GM11168 (cell line): ENCODE results near the gene CELF2.

Experiments
- in situ Hi-C: fragments of 300-500 bp; cut with MboI; formaldehyde crosslinking; loops from one replicate; pipeline ENCODE4 v1.12.0; 2022; ENCODE audit warnings: low sequenced_read_pairs; ENCODE audit not compliant: unreplicated experiment

The CELF2 gene

GRCh38 chr10:11305825-11306593, 288.3 kb downstream of the CELF2 start:
- in situ Hi-C loops, result no loop called here

- in situ Hi-C loops, result no loop called here
Observed at GRCh38 chr10:11307004-11307403, 289.3 kb downstream of the CELF2 start.

GRCh38 chr10:11307937-11308336, 290.3 kb downstream of the CELF2 start:
- in situ Hi-C loops, result no loop called here

GRCh38 chr10:11311027-11311426, 293.4 kb downstream of the CELF2 start:
- in situ Hi-C loops, result no loop called here

- in situ Hi-C loops, result no loop called here
Observed at GRCh38 chr10:11313463-11313862, 295.8 kb downstream of the CELF2 start.

GRCh38 chr10:11317936-11318670, 300.4 kb downstream of the CELF2 start:
- in situ Hi-C loops, result no loop called here

GRCh38 chr10:11318826-11319598, 301.3 kb downstream of the CELF2 start:
- in situ Hi-C loops, result no loop called here

- in situ Hi-C loops, result no loop called here
Observed at GRCh38 chr10:11319990-11320602, 302.4 kb downstream of the CELF2 start.

GRCh38 chr10:11320809-11321520, 303.3 kb downstream of the CELF2 start:
- in situ Hi-C loops, result no loop called here

GRCh38 chr10:11322698-11323097, 305.0 kb downstream of the CELF2 start:
- in situ Hi-C loops, result no loop called here

- in situ Hi-C loops, result no loop called here
Observed at GRCh38 chr10:11324761-11325321, 307.2 kb downstream of the CELF2 start.

- in situ Hi-C loops, result no loop called here
Observed at GRCh38 chr10:11325817-11326216, 308.1 kb downstream of the CELF2 start.

GRCh38 chr10:11326241-11326640, 308.6 kb downstream of the CELF2 start:
- in situ Hi-C loops, result no loop called here

- in situ Hi-C loops, result no loop called here
Observed at GRCh38 chr10:11326913-11327616, 309.4 kb downstream of the CELF2 start.

GRCh38 chr10:11328264-11329061, 310.8 kb downstream of the CELF2 start:
- in situ Hi-C loops, result no loop called here

- in situ Hi-C loops, result no loop called here
Observed at GRCh38 chr10:11329062-11329673, 311.5 kb downstream of the CELF2 start.

GRCh38 chr10:11330383-11331045, 312.8 kb downstream of the CELF2 start:
- in situ Hi-C loops, result no loop called here
